Activated effector memory CD4-positive, alpha-beta T cell treated with anti-CD3 and anti-CD28 coated beads, Interleukin-2, amount 50 U/mL, for 16 hours (primary cell): ENCODE measurements around the gene ADARB2.
"Not testable (repeated sequence)": the region's sequence is repeated elsewhere in the genome, so short reads cannot be mapped to it uniquely, and the experiment has no call there.

Source experiments
- DNase-seq: peaks from one replicate; pipeline ENCODE4 v3.0.0-alpha.2; 2020

ADARB2 gene

GRCh38 chr10:1538531-1539061, 198.7 kb downstream of the ADARB2 start:
- DNase-seq: peak; percentile 45

- DNase-seq: peak; percentile 45
Measured at GRCh38 chr10:1538121-1538520, 199.2 kb downstream of the ADARB2 start.

GRCh38 chr10:1537449-1537848, 199.9 kb downstream of the ADARB2 start:
- not testable (repeated sequence) for DNase-seq

GRCh38 chr10:1536341-1536740, 201.0 kb downstream of the ADARB2 start:
- peak; percentile 12 for DNase-seq

- peak; percentile 33 for DNase-seq
Measured at GRCh38 chr10:1535301-1535965, 201.9 kb downstream of the ADARB2 start.

GRCh38 chr10:1534820-1535219, 202.5 kb downstream of the ADARB2 start:
- no peak for DNase-seq

- no peak for DNase-seq
Measured at GRCh38 chr10:1532636-1533035, 204.7 kb downstream of the ADARB2 start.

GRCh38 chr10:1531883-1532597, 205.3 kb downstream of the ADARB2 start:
- DNase-seq: no peak

- DNase-seq: no peak
Measured at GRCh38 chr10:1530871-1531517, 206.3 kb downstream of the ADARB2 start.

- no peak for DNase-seq
Measured at GRCh38 chr10:1529806-1530413, 207.4 kb downstream of the ADARB2 start.

- DNase-seq: no peak
Measured at GRCh38 chr10:1527951-1528350, 209.4 kb downstream of the ADARB2 start.

GRCh38 chr10:1526436-1527055, 210.8 kb downstream of the ADARB2 start:
- DNase-seq: no peak

- DNase-seq: no peak
Measured at GRCh38 chr10:1525354-1526162, 211.8 kb downstream of the ADARB2 start.

- no peak for DNase-seq
Measured at GRCh38 chr10:1524540-1524939, 212.8 kb downstream of the ADARB2 start.

GRCh38 chr10:1523221-1523620, 214.1 kb downstream of the ADARB2 start:
- no peak for DNase-seq

GRCh38 chr10:1522237-1522636, 215.1 kb downstream of the ADARB2 start:
- DNase-seq: no peak

GRCh38 chr10:1521741-1522140, 215.6 kb downstream of the ADARB2 start:
- no peak for DNase-seq

- no peak for DNase-seq
Measured at GRCh38 chr10:1520909-1521565, 216.3 kb downstream of the ADARB2 start.

GRCh38 chr10:1519391-1519790, 217.9 kb downstream of the ADARB2 start:
- no peak for DNase-seq

GRCh38 chr10:1517684-1518083, 219.6 kb downstream of the ADARB2 start:
- DNase-seq: no peak

- DNase-seq: no peak
Measured at GRCh38 chr10:1516492-1517165, 220.7 kb downstream of the ADARB2 start.
